IgD-negative memory B cell (primary cell): ENCODE data around the gene FUT4. TPM values are rescaled to one million over a fixed set of nuclear protein-coding genes. Genes with fewer than 3 reads are reported as not detected.

ENCODE experiments used
- H3K27ac Mint-ChIP-seq, 3 donors: one replicate each; pipeline ENCODE4 v1.8.0; 2020 to 2022; ENCODE audit warnings: mild to moderate bottlenecking in 3 of 3, mixed read lengths in 3 of 3, moderate library complexity in 1 of 3
- H3K27me3 Mint-ChIP-seq: one replicate; pipeline ENCODE4 v1.8.0; 2021; ENCODE audit warnings: mixed read lengths
- H3K36me3 Mint-ChIP-seq: one replicate; pipeline ENCODE4 v1.8.0; 2020; ENCODE audit warnings: mild to moderate bottlenecking, mixed read lengths
- H3K4me1 Mint-ChIP-seq, 3 donors: one replicate each; pipeline ENCODE4 v1.8.0; 2020 to 2022; ENCODE audit warnings: mixed read lengths in 3 of 3, mild to moderate bottlenecking in 1 of 3
- H3K4me3 Mint-ChIP-seq, 4 donors: one replicate each; pipeline ENCODE4 v1.8.0; 2020 to 2022; ENCODE audit warnings: mild to moderate bottlenecking in 4 of 4, mixed read lengths in 4 of 4, moderate library complexity in 3 of 4
- H3K9me3 Mint-ChIP-seq, 3 donors: one replicate each; pipeline ENCODE4 v1.8.0; 2020 to 2021; ENCODE audit warnings: mixed read lengths in 3 of 3, mild to moderate bottlenecking in 1 of 3
- polyA plus RNA-seq: library from polyadenylated mRNA; unstranded; fragments of 300-500 nt; fragmentation: Illumina TruSeq; gene quantifications from one replicate; pipeline ENCODE4 v1.2.3, GENCODE V29; 2021

The FUT4 gene
- polyA plus RNA-seq, 1 donor from 2014 or later: 0.61 TPM

GRCh38 chr11:94524341-94524740 is 19.4 kb upstream of the FUT4 start:
- H3K9me3 Mint-ChIP-seq: no peaks in the 10 kb centered on the region
- no peak overlapping the region for H3K27ac Mint-ChIP-seq
- no peak overlapping the region for H3K4me3 Mint-ChIP-seq
- H3K27me3 Mint-ChIP-seq: peaks cover 7% of the 10 kb centered on the region
- H3K4me1 Mint-ChIP-seq: no peaks in the 10 kb centered on the region
- no peaks in the 10 kb centered on the region for H3K36me3 Mint-ChIP-seq

- H3K4me3 Mint-ChIP-seq: no peak overlapping the region
- H3K9me3 Mint-ChIP-seq: no peaks in the 10 kb centered on the region
- H3K27me3 Mint-ChIP-seq: peaks cover 10% of the 10 kb centered on the region
- no peak overlapping the region for H3K27ac Mint-ChIP-seq
- no peaks in the 10 kb centered on the region for H3K36me3 Mint-ChIP-seq
- H3K4me1 Mint-ChIP-seq: no peaks in the 10 kb centered on the region
Measured at GRCh38 chr11:94525546-94526324, 18.0 kb upstream of the FUT4 start.

GRCh38 chr11:94526645-94527438 is 16.9 kb upstream of the FUT4 start:
- Mint-ChIP-seq H3K4me1 (no peaks in the 10 kb centered on the region), H3K27ac (no peak overlapping the region), H3K9me3 (no peaks in the 10 kb centered on the region), H3K4me3 (no peak overlapping the region), H3K27me3 (peaks cover 10% of the 10 kb centered on the region), H3K36me3 (no peaks in the 10 kb centered on the region)

- Mint-ChIP-seq H3K27ac (no peak overlapping the region), H3K27me3 (peaks cover 12% of the 10 kb centered on the region), H3K4me3 (no peak overlapping the region), H3K9me3 (no peaks in the 10 kb centered on the region), H3K36me3 (no peaks in the 10 kb centered on the region), H3K4me1 (no peaks in the 10 kb centered on the region)
Measured at GRCh38 chr11:94528551-94528950, 15.2 kb upstream of the FUT4 start.

GRCh38 chr11:94532211-94532610 is 11.5 kb upstream of the FUT4 start:
- Mint-ChIP-seq H3K36me3 (no peaks in the 10 kb centered on the region), H3K4me1 (no peaks in the 10 kb centered on the region), H3K9me3 (no peaks in the 10 kb centered on the region), H3K27me3 (peaks cover 17% of the 10 kb centered on the region), H3K4me3 (no peak overlapping the region), H3K27ac (no peak overlapping the region)

GRCh38 chr11:94533206-94533605 is 10.5 kb upstream of the FUT4 start:
- H3K9me3 Mint-ChIP-seq: no peaks in the 10 kb centered on the region
- H3K4me1 Mint-ChIP-seq: no peaks in the 10 kb centered on the region
- no peaks in the 10 kb centered on the region for H3K36me3 Mint-ChIP-seq
- peaks cover 16% of the 10 kb centered on the region for H3K27me3 Mint-ChIP-seq
- no peak overlapping the region for H3K27ac Mint-ChIP-seq
- no peak overlapping the region for H3K4me3 Mint-ChIP-seq

- no peaks in the 10 kb centered on the region for H3K4me1 Mint-ChIP-seq
- no peaks in the 10 kb centered on the region for H3K9me3 Mint-ChIP-seq
- H3K36me3 Mint-ChIP-seq: no peaks in the 10 kb centered on the region
- H3K27me3 Mint-ChIP-seq: peaks cover 15% of the 10 kb centered on the region
- H3K27ac Mint-ChIP-seq: no peak overlapping the region
- no peak overlapping the region for H3K4me3 Mint-ChIP-seq
Measured at GRCh38 chr11:94533696-94534630, 9.8 kb upstream of the FUT4 start.

GRCh38 chr11:94536386-94536785 is 7.3 kb upstream of the FUT4 start:
- no peak overlapping the region for H3K27ac Mint-ChIP-seq
- H3K36me3 Mint-ChIP-seq: no peaks in the 10 kb centered on the region
- H3K4me3 Mint-ChIP-seq: no peak overlapping the region
- H3K9me3 Mint-ChIP-seq: no peaks in the 10 kb centered on the region
- H3K27me3 Mint-ChIP-seq: peaks cover 12% of the 10 kb centered on the region
- no peaks in the 10 kb centered on the region for H3K4me1 Mint-ChIP-seq

GRCh38 chr11:94537031-94537600 is 6.6 kb upstream of the FUT4 start:
- H3K9me3 Mint-ChIP-seq: no peaks in the 10 kb centered on the region
- peaks cover 12% of the 10 kb centered on the region for H3K27me3 Mint-ChIP-seq
- no peaks in the 10 kb centered on the region for H3K36me3 Mint-ChIP-seq
- no peaks in the 10 kb centered on the region for H3K4me1 Mint-ChIP-seq
- H3K4me3 Mint-ChIP-seq: no peak overlapping the region
- no peak overlapping the region for H3K27ac Mint-ChIP-seq

GRCh38 chr11:94539420-94539819 is 4.3 kb upstream of the FUT4 start:
- Mint-ChIP-seq H3K27ac (no peak overlapping the region), H3K27me3 (peaks cover 6% of the 10 kb centered on the region), H3K4me1 (peaks cover 6 to 13% (median 8%) of the 10 kb centered on the region in 3 donors), H3K36me3 (no peaks in the 10 kb centered on the region), H3K9me3 (no peaks in the 10 kb centered on the region), H3K4me3 (no peak overlapping the region)

GRCh38 chr11:94544646-94545263 is 1.0 kb downstream of the FUT4 start:
- H3K36me3 Mint-ChIP-seq: no peaks in the 10 kb centered on the region
- H3K27me3 Mint-ChIP-seq: no peaks in the 10 kb centered on the region
- H3K27ac Mint-ChIP-seq: no peak overlapping the region
- peaks cover 10 to 19% (median 18%) of the 10 kb centered on the region in 3 donors for H3K4me1 Mint-ChIP-seq
- peak overlapping the region in 3 of 4 donors; percentile 63 to 91 (median 91) for H3K4me3 Mint-ChIP-seq
- no peaks in the 10 kb centered on the region for H3K9me3 Mint-ChIP-seq

GRCh38 chr11:94545264-94546161 is 1.8 kb downstream of the FUT4 start:
- peaks cover 11 to 22% (median 18%) of the 10 kb centered on the region in 3 donors for H3K4me1 Mint-ChIP-seq
- no peaks in the 10 kb centered on the region for H3K9me3 Mint-ChIP-seq
- peak overlapping the region; percentile 42 to 91 (median 77) for H3K4me3 Mint-ChIP-seq
- no peaks in the 10 kb centered on the region for H3K27me3 Mint-ChIP-seq
- peak overlapping the region in 1 of 3 donors; percentile 62 for H3K27ac Mint-ChIP-seq
- H3K36me3 Mint-ChIP-seq: peaks cover 2% of the 10 kb centered on the region

GRCh38 chr11:94546162-94546470 is 2.4 kb downstream of the FUT4 start:
- no peak overlapping the region for H3K27ac Mint-ChIP-seq
- peaks cover 12 to 23% (median 18%) of the 10 kb centered on the region in 3 donors for H3K4me1 Mint-ChIP-seq
- peaks cover 3% of the 10 kb centered on the region for H3K36me3 Mint-ChIP-seq
- H3K9me3 Mint-ChIP-seq: no peaks in the 10 kb centered on the region
- H3K4me3 Mint-ChIP-seq: peak overlapping the region; percentile 18 to 77 (median 52)
- H3K27me3 Mint-ChIP-seq: no peaks in the 10 kb centered on the region
